HCT116 (cell line): Measurements from ENCODE around the gene SPAG4. TPM values are rescaled to one million over a fixed set of nuclear protein-coding genes. Genes with fewer than 3 reads are reported as not detected.

Source experiments
- ATAC-seq: fragments of 200-7000 bp; cut with Tn5 transposase; 2 replicates; pipeline ENCODE4 v1.9.1; 2020; ENCODE audit warnings: mild to moderate bottlenecking, moderate library complexity
- BruUV-seq: library from RNA; stranded (reverse); fragments of 400-500 nt; replicated peaks from 2 replicates; lab custom pipeline; 2021; lab: Mats Ljungman, UMichigan
- CTCF ChIA-PET: fragments of 300-600 bp; sonication (Branson Sonifier 250); formaldehyde crosslinking; loops from one replicate; lab custom pipeline; 2021; ENCODE audit warnings: antibody characterized with exemption; lab: Charles Lee
- POLR2A ChIA-PET: fragments of 300-600, 350-600 bp; sonication (Branson Sonifier 250); formaldehyde crosslinking; loops from one replicate; lab custom pipeline; 2021; ENCODE audit warnings: antibody characterized with exemption; lab: Charles Lee
- RAD21 ChIA-PET, 2 experiments: fragments of 300-600 bp; sonication (Branson Sonifier 250); formaldehyde crosslinking; loops; one replicate each; lab custom pipeline; 2023; ENCODE audit warnings: low total read pairs in 2 of 2; ENCODE audit not compliant: uncharacterized antibody in 2 of 2, unreplicated experiment in 2 of 2, low non-redundant PET in 1 of 2; lab: Charles Lee
- DNase-seq: peaks from one replicate; pipeline ENCODE4 v3.0.0-alpha.2; 2010; ENCODE audit warnings: low read depth, low spot score
- H2AFZ ChIP-seq: fragments of 200-600 bp; shearing (Covaris generic), sonication (generic); 2 replicates; pipeline ENCODE4 v1.6.1; 2017; ENCODE audit warnings: low read depth, mixed run types, mixed read lengths, antibody characterized with exemption, low read length; ENCODE audit not compliant: poor library complexity, severe bottlenecking
- H3K27ac ChIP-seq: 2 replicates; pipeline ENCODE4 v1.5.1; 2012; ENCODE audit warnings: low read depth, low read length
- H3K27me3 ChIP-seq: fragments of 200-600 bp; sonication (generic); 2 replicates; pipeline ENCODE4 v1.6.1; 2016; ENCODE audit warnings: mixed run types, low read length, mixed read lengths; ENCODE audit not compliant: insufficient read depth
- H3K36me3 ChIP-seq, 2 experiments: fragments of 200-500 bp in 1 of 2; fragments of 200-600 bp in 1 of 2; sonication (Bioruptor generic) in 1 of 2; sonication (generic) in 1 of 2; 2 replicates each; pipeline versions ENCODE4 v1.5.1 to v1.6.1; 2014 to 2016; ENCODE audit warnings: low read length in 2 of 2, inconsistent platforms in 1 of 2, mixed read lengths in 1 of 2, mixed run types in 1 of 2; ENCODE audit not compliant: insufficient read depth in 2 of 2, control insufficient read depth in 1 of 2
- H3K4me1 ChIP-seq, 2 experiments: fragments of 200-600 bp in 1 of 2; sonication (generic) in 1 of 2; 2 replicates each; pipeline versions ENCODE4 v1.5.1 to v1.6.1; 2012 to 2017; ENCODE audit warnings: low read length in 2 of 2, inconsistent platforms in 1 of 2, mild to moderate bottlenecking in 1 of 2, mixed read lengths in 1 of 2, mixed run types in 1 of 2, moderate library complexity in 1 of 2; ENCODE audit not compliant: insufficient read depth in 2 of 2, control insufficient read depth in 1 of 2
- H3K4me2 ChIP-seq: fragments of 200-600 bp; sonication (generic); 2 replicates; pipeline ENCODE4 v1.6.1; 2017; ENCODE audit warnings: mixed run types, low read length, mixed read lengths
- H3K4me3 ChIP-seq, 2 experiments: fragments of 200-600 bp in 1 of 2; sonication (generic) in 1 of 2; replicated peaks in 1 of 2; 2 replicates each; pipeline ENCODE4 v1.5.1; 2011 to 2016; ENCODE audit warnings: low read length in 2 of 2, control low read depth in 1 of 2, low read depth in 1 of 2, mild to moderate bottlenecking in 1 of 2, mixed read lengths in 1 of 2, mixed run types in 1 of 2
- H3K79me2 ChIP-seq: fragments of 200-600 bp; sonication (generic); 2 replicates; pipeline ENCODE4 v1.6.1; 2017; ENCODE audit warnings: mild to moderate bottlenecking, mixed run types, low read length, moderate library complexity, mixed read lengths; ENCODE audit not compliant: insufficient read depth
- H3K9ac ChIP-seq: fragments of 200-600 bp; sonication (generic); 2 replicates; pipeline ENCODE4 v1.6.1; 2016; ENCODE audit warnings: low read length, mixed read lengths
- H3K9me2 ChIP-seq: fragments of 200-600 bp; sonication (generic), shearing (Covaris generic); 2 replicates; pipeline ENCODE4 v1.6.1; 2017; ENCODE audit warnings: mixed run types, mild to moderate bottlenecking, moderate library complexity; ENCODE audit not compliant: insufficient read depth
- H3K9me3 ChIP-seq, 2 experiments: fragments of 200-500 bp in 1 of 2; fragments of 200-600 bp in 1 of 2; sonication (Bioruptor generic) in 1 of 2; sonication (generic) in 1 of 2; 2 replicates each; pipeline ENCODE4 v1.6.1; 2014 to 2017; ENCODE audit warnings: low read length in 2 of 2, mixed read lengths in 2 of 2, inconsistent platforms in 1 of 2, low read depth in 1 of 2, mild to moderate bottlenecking in 1 of 2, mixed run types in 1 of 2, moderate library complexity in 1 of 2; ENCODE audit not compliant: control insufficient read depth in 1 of 2, insufficient read depth in 1 of 2
- H4K20me1 ChIP-seq: fragments of 200-600 bp; sonication (generic), shearing (Covaris generic); 2 replicates; pipeline ENCODE4 v1.6.1; 2017; ENCODE audit warnings: mixed run types, mild to moderate bottlenecking, moderate library complexity; ENCODE audit not compliant: insufficient read depth
- CBX3 ChIP-seq: IDR thresholded peaks from 2 replicates; pipeline ENCODE4 v1.6.1; 2012; ENCODE audit warnings: low read depth
- CEBPB ChIP-seq: IDR thresholded peaks from 2 replicates; pipeline ENCODE4 v1.6.1; 2012; ENCODE audit warnings: low read depth
- EGR1 ChIP-seq: IDR thresholded peaks from 2 replicates; pipeline ENCODE4 v1.6.1; 2012; ENCODE audit warnings: low read depth
- ELF1 ChIP-seq: IDR thresholded peaks from 2 replicates; pipeline ENCODE4 v1.6.1; 2012; ENCODE audit warnings: low read depth, borderline replicate concordance
- EZH2 ChIP-seq: fragments of 200-600 bp; sonication (generic); IDR thresholded peaks from 2 replicates; pipeline ENCODE4 v1.6.1; 2017; ENCODE audit warnings: antibody characterized with exemption, mixed run types
- EZH2phosphoT487 ChIP-seq: fragments of 200-600 bp; IDR thresholded peaks from 2 replicates; pipeline ENCODE4 v1.6.1; 2018; ENCODE audit warnings: antibody characterized with exemption, borderline replicate concordance
- FOSL1 ChIP-seq: IDR thresholded peaks from 2 replicates; pipeline ENCODE4 v1.6.1; 2012; ENCODE audit warnings: low read depth
- POLR2A ChIP-seq: IDR thresholded peaks from 2 replicates; pipeline ENCODE4 v1.7.0; 2011; ENCODE audit warnings: borderline replicate concordance; ENCODE audit not compliant: insufficient read depth, insufficient read length; ENCODE audit errors: extremely low read depth
- POLR2AphosphoS5 ChIP-seq: IDR thresholded peaks from 2 replicates; pipeline ENCODE4 v1.6.1; 2011; ENCODE audit warnings: mild to moderate bottlenecking, low read depth, low read length, moderate library complexity
- RAD21 ChIP-seq: IDR thresholded peaks from 2 replicates; pipeline ENCODE4 v1.6.1; 2012; ENCODE audit warnings: low read depth, mild to moderate bottlenecking
- SIN3A ChIP-seq: IDR thresholded peaks from 2 replicates; pipeline ENCODE4 v1.6.1; 2012; ENCODE audit warnings: low read depth
- SP1 ChIP-seq: IDR thresholded peaks from 2 replicates; pipeline ENCODE4 v1.6.1; 2012; ENCODE audit warnings: low read depth
- SRF ChIP-seq: IDR thresholded peaks from 2 replicates; pipeline ENCODE4 v1.6.1; 2012; ENCODE audit warnings: low read depth
- YY1 ChIP-seq: IDR thresholded peaks from 2 replicates; pipeline ENCODE4 v1.6.1; 2011; ENCODE audit warnings: low read length, low read depth, moderate library complexity, mild to moderate bottlenecking; ENCODE audit not compliant: insufficient replicate concordance; ENCODE audit errors: extremely low read depth
- ZFX ChIP-seq: fragments of 450-650 bp; IDR thresholded peaks from 2 replicates; pipeline ENCODE4 v1.6.1; 2017
- ZNF274 ChIP-seq: fragments of 200-500 bp; sonication (Bioruptor generic); IDR thresholded peaks from 2 replicates; pipeline ENCODE4 v1.6.1; 2014; ENCODE audit warnings: mild to moderate bottlenecking, low read depth, low read length, inconsistent platforms
- intact Hi-C: fragments of 100-400 bp; cut with micrococcal nuclease; formaldehyde crosslinking; loops from 2 replicates; pipeline ENCODE4 v1.10.0; 2022
- total RNA-seq: library from RNA; stranded (reverse); gene quantifications from one replicate; pipeline ENCODE4 v1.2.1, GENCODE V29; 2021; ENCODE audit not compliant: unreplicated experiment
- TF ChIP-seq, protein P1 (sequence below): IDR thresholded peaks from 2 replicates; pipeline ENCODE4 v1.6.1; 2011; ENCODE audit warnings: mild to moderate bottlenecking, low read length, moderate library complexity; ENCODE audit not compliant: insufficient replicate concordance; ENCODE audit errors: extremely low read depth
- TF ChIP-seq, protein P2 (sequence below): IDR thresholded peaks from 2 replicates; pipeline ENCODE4 v1.6.1; 2012
- TF ChIP-seq, protein P3 (sequence below): IDR thresholded peaks from 2 replicates; pipeline ENCODE4 v1.6.1; 2012
- TF ChIP-seq, protein P4 (sequence below): IDR thresholded peaks from 2 replicates; pipeline ENCODE4 v1.6.1; 2012; ENCODE audit warnings: low read depth

The SPAG4 gene
- total RNA-seq, 1 experiment from 2014 or later: 6.2 TPM

DNA sequence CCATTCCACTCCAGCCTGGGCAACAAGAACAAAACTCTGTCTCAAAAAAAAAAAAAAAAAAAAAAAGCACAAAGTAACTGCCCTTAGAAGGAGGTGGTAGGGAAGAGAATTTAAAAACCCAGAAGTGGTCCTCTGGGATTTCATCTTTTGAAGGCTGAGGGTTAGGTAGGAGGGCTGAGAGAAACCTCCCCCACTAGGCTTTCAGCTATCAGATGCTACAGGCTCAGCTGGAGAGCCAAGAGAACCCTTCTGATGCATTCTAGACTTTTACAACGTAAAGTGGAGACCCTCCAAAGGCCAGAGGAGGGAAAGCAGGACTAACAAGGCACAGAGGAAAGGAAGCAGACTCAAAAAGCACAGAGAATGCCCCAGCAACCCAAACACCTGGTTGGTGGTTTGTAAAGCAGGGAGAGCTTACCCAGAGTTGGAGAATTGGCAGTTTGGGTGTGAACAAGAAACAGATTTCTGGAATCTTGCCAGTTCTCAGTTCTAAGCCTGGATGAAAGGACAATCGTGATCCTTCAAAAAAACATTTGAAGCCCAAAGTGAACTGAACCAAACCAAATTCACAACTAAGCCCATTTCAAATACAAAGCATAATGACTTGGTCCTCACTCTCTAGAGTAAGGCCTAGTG lies 23.2 kb upstream of the SPAG4 start:
- no peaks in the 10 kb centered on the region for H3K9me2 ChIP-seq
- no TSS peak for BruUV-seq
- H3K79me2 ChIP-seq: no peaks in the 10 kb centered on the region
- intact Hi-C loops: no loop called here
- H4K20me1 ChIP-seq: no peaks in the 10 kb centered on the region
- H3K27ac ChIP-seq: no peak overlapping the region
- RAD21 ChIA-PET: no interaction called here
- CTCF ChIA-PET: interaction anchor here (1.2 kb wide), 1 partner anchor 26 kb away, joined by 7 read pairs; no protein-coding TSS in a partner anchor
- no peak overlapping the region for H2AFZ ChIP-seq
- no peak for DNase-seq
- H3K9ac ChIP-seq: no peak overlapping the region
- ATAC-seq: no peak
- no peak for TF ChIP-seq YY1
- TF ChIP-seq, protein P1, sequence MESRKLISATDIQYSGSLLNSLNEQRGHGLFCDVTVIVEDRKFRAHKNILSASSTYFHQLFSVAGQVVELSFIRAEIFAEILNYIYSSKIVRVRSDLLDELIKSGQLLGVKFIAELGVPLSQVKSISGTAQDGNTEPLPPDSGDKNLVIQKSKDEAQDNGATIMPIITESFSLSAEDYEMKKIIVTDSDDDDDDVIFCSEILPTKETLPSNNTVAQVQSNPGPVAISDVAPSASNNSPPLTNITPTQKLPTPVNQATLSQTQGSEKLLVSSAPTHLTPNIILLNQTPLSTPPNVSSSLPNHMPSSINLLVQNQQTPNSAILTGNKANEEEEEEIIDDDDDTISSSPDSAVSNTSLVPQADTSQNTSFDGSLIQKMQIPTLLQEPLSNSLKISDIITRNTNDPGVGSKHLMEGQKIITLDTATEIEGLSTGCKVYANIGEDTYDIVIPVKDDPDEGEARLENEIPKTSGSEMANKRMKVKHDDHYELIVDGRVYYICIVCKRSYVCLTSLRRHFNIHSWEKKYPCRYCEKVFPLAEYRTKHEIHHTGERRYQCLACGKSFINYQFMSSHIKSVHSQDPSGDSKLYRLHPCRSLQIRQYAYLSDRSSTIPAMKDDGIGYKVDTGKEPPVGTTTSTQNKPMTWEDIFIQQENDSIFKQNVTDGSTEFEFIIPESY: no peak
- no peak for TF ChIP-seq RAD21
- TF ChIP-seq ZNF274: no peak
- TF ChIP-seq EZH2: no peak
- TF ChIP-seq POLR2A: no peak
- TF ChIP-seq SIN3A: no peak
- TF ChIP-seq FOSL1: no peak
- no peak for TF ChIP-seq ZFX
- no peak for TF ChIP-seq EZH2phosphoT487
- TF ChIP-seq, protein P2, sequence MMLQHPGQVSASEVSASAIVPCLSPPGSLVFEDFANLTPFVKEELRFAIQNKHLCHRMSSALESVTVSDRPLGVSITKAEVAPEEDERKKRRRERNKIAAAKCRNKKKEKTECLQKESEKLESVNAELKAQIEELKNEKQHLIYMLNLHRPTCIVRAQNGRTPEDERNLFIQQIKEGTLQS: no peak
- no peak for TF ChIP-seq CBX3
- TF ChIP-seq SP1: no peak
- no peak for TF ChIP-seq EGR1
- no peak for TF ChIP-seq POLR2AphosphoS5
- TF ChIP-seq SRF: no peak
- TF ChIP-seq, protein P3, sequence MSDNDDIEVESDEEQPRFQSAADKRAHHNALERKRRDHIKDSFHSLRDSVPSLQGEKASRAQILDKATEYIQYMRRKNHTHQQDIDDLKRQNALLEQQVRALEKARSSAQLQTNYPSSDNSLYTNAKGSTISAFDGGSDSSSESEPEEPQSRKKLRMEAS: no peak
- no peak for TF ChIP-seq ELF1
- TF ChIP-seq, protein P4, sequence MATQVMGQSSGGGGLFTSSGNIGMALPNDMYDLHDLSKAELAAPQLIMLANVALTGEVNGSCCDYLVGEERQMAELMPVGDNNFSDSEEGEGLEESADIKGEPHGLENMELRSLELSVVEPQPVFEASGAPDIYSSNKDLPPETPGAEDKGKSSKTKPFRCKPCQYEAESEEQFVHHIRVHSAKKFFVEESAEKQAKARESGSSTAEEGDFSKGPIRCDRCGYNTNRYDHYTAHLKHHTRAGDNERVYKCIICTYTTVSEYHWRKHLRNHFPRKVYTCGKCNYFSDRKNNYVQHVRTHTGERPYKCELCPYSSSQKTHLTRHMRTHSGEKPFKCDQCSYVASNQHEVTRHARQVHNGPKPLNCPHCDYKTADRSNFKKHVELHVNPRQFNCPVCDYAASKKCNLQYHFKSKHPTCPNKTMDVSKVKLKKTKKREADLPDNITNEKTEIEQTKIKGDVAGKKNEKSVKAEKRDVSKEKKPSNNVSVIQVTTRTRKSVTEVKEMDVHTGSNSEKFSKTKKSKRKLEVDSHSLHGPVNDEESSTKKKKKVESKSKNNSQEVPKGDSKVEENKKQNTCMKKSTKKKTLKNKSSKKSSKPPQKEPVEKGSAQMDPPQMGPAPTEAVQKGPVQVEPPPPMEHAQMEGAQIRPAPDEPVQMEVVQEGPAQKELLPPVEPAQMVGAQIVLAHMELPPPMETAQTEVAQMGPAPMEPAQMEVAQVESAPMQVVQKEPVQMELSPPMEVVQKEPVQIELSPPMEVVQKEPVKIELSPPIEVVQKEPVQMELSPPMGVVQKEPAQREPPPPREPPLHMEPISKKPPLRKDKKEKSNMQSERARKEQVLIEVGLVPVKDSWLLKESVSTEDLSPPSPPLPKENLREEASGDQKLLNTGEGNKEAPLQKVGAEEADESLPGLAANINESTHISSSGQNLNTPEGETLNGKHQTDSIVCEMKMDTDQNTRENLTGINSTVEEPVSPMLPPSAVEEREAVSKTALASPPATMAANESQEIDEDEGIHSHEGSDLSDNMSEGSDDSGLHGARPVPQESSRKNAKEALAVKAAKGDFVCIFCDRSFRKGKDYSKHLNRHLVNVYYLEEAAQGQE: no peak
- TF ChIP-seq CEBPB: no peak
- no peaks in the 10 kb centered on the region; a peak in 1 of 4 replicates for H3K36me3 ChIP-seq
- H3K4me1 ChIP-seq: peaks cover 0 to 8% of the 10 kb centered on the region in 2 experiments; a peak in 1 of 4 replicates
- no peaks in the 10 kb centered on the region for H3K27me3 ChIP-seq
- H3K9me3 ChIP-seq: no peaks in the 10 kb centered on the region
- no peak overlapping the region for H3K4me2 ChIP-seq
- POLR2A ChIA-PET: interaction anchor here (0.7 kb wide), 1 partner anchor 96 kb away, joined by 4 read pairs; no protein-coding TSS in a partner anchor
- H3K4me3 ChIP-seq: no peak overlapping the region
